IPS-18a (cell line): ENCODE data around the gene DLGAP1.

ENCODE experiments used
- H3K27ac ChIP-seq: one replicate; pipeline ENCODE4 v1.5.1; 2013; ENCODE audit warnings: low read length
- H3K27me3 ChIP-seq: one replicate; pipeline ENCODE4 v1.6.1; 2013; ENCODE audit warnings: mild to moderate bottlenecking, low read length; ENCODE audit not compliant: control insufficient read depth, insufficient read depth
- H3K36me3 ChIP-seq: one replicate; pipeline ENCODE4 v1.6.1; 2013; ENCODE audit warnings: low read depth, low read length; ENCODE audit not compliant: control insufficient read depth
- H3K4me1 ChIP-seq: one replicate; pipeline ENCODE4 v1.6.1; 2013; ENCODE audit warnings: low read depth, low read length; ENCODE audit not compliant: control insufficient read depth
- H3K4me3 ChIP-seq: one replicate; pipeline ENCODE4 v1.5.1; 2013; ENCODE audit warnings: low read length
- H3K9ac ChIP-seq: one replicate; pipeline ENCODE4 v1.6.1; 2013; ENCODE audit warnings: mild to moderate bottlenecking, low read length, moderate library complexity
- H3K9me3 ChIP-seq: one replicate; pipeline ENCODE4 v1.6.1; 2013; ENCODE audit warnings: low read depth, low read length; ENCODE audit not compliant: control insufficient read depth

DLGAP1 gene

DNA sequence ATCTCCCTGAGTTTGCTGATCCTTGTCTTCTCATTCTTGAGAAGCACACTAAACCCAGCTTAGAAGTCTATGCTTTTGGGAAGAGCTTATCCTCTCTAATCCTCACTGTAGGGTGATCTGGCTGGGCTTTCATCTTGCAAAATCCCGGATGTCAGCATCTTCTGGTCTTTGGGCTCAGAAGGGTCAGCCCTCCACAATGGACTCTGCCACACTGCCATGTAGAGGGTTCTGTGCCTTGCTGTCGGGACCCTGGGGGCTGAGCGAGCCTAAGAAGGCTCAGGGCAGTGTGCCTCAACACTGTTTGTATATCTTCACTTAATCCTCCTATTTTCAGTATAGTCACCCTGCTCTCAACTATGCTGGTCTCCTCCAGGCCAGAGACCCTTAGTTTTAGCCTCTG, 902.8 kb downstream of the DLGAP1 start:
- Histone ChIP-seq H3K27me3 (no peaks in the 10 kb centered on the region), H3K4me3 (no peak overlapping the region), H3K4me1 (peaks cover 42% of the 10 kb centered on the region), H3K9ac (no peak overlapping the region), H3K27ac (no peak overlapping the region), H3K9me3 (no peaks in the 10 kb centered on the region), H3K36me3 (no peaks in the 10 kb centered on the region)

DNA sequence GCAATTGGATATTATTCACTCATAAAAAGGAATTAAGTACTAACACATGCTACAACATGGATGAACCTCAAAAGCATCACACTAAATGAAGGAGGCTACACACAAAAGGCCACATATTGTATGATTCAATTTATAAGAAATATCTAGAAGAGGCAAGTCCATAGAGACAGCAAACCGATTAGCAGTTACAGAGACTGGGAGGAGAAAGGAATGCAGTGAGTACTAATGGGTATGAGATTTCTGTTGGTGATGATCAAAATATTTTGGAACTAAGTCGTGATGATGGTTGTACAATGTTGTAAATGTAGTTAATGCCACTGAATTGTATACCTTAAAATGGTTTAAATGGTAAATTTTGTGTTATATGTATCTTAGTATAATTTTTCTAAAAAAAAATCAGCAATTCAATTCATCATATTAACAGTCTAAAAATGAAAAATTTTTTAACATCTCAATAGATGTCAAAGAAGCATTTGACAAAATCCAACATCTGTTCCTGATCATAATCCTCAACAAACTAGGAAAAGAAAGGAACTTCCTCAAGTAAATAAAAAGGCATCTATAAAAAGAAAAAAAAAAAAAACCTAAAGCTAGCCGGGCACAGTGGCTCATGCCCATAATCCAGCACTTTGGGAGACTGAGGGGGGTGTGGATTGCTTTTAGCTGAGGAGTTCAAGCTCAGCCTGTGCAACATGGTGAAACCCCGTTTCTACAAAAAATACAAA, 907.1 kb downstream of the DLGAP1 start:
- Histone ChIP-seq H3K27me3 (no peaks in the 10 kb centered on the region), H3K36me3 (no peaks in the 10 kb centered on the region), H3K4me1 (peaks cover 10% of the 10 kb centered on the region), H3K4me3 (no peak overlapping the region), H3K9me3 (no peaks in the 10 kb centered on the region), H3K9ac (no peak overlapping the region), H3K27ac (no peak overlapping the region)

DNA sequence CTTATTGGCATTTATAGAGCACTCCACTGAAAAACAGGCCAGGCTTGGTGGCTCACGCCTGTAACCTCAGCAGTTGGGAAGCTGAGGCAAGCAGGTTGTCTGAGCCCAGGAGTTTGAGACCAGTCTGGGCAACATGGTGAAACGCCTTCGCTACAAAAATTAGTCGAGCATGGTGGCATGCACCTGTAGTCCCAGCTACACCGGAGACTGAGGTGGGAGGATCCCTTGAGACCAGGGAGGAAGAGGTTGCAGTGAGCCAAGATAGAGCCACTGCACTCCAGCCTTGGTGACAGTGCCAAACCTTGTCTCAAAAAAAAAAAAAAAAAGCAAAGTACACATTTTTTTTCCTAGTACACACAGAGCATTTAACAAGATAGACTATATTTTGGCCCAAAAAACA, 909.0 kb downstream of the DLGAP1 start:
- Histone ChIP-seq H3K9ac (no peak overlapping the region), H3K4me3 (no peak overlapping the region), H3K36me3 (no peaks in the 10 kb centered on the region), H3K27me3 (no peaks in the 10 kb centered on the region), H3K27ac (no peak overlapping the region), H3K4me1 (no peaks in the 10 kb centered on the region), H3K9me3 (no peaks in the 10 kb centered on the region)

DNA sequence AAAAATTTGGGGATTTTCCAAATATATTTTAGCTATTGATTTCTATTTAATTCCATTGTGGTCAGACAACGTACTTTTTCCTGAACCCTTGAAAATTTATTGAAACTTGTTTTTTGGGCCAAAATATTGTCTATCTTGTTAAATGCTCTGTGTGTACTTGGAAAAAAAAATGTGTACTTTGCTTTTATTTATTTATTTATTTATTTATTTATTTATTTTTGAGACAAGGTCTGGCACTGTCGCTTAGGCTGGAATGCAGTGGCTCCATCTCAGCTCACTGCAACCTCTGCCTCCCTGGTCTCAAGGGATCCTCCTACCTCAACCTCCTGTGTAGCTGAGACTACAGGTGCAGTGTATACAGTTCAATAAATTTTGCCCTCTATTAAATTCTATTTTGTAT, 910.6 kb downstream of the DLGAP1 start:
- no peaks in the 10 kb centered on the region for H3K27me3 ChIP-seq
- no peak overlapping the region for H3K27ac ChIP-seq
- no peaks in the 10 kb centered on the region for H3K9me3 ChIP-seq
- no peak overlapping the region for H3K4me3 ChIP-seq
- peaks cover 5% of the 10 kb centered on the region for H3K4me1 ChIP-seq
- H3K9ac ChIP-seq, result no peak overlapping the region
- no peaks in the 10 kb centered on the region for H3K36me3 ChIP-seq

DNA sequence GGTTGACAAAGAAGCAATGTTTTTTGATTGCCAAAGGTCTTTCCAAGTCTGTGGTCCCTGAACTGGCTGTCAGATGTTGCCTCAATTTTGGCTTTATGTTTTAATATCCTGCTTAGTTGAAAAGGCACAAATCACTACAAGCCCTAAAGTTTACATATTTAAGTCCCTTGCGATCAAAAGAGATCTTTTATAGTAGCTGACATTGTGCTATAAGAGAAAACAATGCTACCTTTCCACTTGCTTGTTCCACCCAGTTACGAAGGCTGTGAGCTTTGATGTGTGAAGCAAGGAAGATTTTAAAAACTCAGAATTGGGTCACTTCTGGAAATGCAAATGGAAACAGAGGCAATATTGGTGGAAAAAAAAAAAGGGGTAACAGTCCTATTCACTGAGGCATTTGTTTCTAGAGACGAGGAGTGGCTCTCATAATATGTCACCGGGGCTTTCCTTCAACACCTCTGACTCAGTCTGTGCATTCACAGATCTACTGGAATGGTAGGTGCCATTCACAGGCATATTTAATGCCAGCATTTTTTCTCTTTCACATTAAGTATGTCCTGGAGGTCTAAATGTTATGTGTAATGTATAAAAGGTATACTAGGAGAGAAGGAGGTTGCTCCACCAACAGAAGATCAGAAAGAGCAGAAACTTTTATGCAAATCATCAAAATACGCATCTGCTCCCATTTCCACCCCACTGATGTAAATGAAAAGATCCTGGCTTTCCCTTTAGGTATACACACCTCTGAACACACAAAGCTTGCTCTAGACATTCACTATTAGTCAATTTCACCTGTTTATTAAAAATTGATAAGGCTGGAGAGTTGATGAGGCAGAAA, 913.3 kb downstream of the DLGAP1 start:
- Histone ChIP-seq H3K4me1 (peaks cover 5% of the 10 kb centered on the region), H3K27ac (no peak overlapping the region), H3K27me3 (no peaks in the 10 kb centered on the region), H3K9ac (no peak overlapping the region), H3K9me3 (no peaks in the 10 kb centered on the region), H3K36me3 (no peaks in the 10 kb centered on the region), H3K4me3 (no peak overlapping the region)

DNA sequence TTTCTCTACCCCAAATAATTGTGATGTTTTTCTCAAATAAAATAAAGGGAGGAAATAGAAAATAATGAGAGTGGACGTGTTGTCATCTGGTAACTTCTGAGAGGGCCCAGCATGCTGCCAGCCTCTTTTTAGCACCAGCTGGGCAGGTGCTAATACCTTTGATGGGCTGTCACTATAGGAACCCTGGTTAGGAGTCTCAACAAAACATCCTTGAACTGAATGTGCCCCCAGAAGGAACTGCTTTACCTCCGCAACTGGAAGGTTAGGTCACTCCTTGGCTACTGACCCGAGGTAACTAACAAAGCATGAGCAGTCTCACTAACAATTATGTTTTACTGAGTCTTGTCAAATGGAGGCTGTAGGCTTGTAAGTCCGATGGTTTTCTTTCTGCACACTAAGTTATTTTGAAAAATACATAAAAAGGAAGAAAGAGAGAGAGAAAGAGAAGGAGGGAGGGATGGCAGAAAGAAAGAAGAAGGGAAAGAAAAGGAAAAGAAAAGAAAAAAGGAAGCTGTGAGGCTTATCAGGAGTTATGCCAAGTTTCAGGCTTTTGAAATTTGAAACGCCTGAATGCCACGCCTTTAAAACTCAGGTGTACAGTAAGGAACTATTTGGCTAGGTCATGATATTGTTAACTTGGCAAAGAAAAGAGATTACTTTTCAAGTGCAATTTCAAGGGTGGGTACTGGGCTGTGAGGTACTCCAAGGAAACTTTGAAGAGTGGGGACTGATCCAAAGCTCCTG, 914.1 kb downstream of the DLGAP1 start:
- no peaks in the 10 kb centered on the region for H3K9me3 ChIP-seq

DNA sequence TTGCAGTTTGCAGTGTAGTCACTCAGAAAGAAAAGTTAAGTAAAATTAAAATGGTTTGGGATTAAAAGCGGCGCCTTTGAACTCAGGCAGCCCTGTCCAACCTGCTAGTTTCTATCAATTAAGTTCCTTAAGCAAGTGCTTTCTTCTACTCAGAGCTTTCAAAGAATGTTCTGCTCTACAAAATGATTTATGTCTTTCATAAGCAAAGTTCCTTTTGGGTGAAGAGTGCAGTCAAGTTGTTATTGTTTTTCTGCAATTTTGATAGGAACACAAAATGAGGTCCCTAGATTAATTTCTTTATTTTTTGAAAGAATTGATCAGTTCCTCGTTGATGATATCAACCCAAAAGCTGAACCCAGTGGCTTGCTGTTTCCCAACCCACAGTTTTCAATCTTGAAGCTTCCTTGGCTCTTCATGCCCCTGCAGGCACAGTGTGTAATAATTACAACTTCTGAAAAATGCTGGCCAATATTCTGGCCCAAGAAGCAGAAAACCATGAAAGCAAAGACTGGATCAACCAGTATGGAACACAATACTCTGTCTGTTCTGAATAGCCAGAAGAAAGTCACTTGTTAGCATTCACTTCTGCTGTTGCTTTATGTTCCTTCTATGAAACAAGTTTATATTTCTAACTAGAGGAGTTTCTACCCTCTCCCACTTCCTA, 916.0 kb downstream of the DLGAP1 start:
- Histone ChIP-seq H3K9me3 (no peaks in the 10 kb centered on the region), H3K4me1 (peaks cover 5% of the 10 kb centered on the region), H3K27ac (no peak overlapping the region)

More for the DNA sequence above, 914.1 kb downstream of the DLGAP1 start:
- Histone ChIP-seq H3K9ac (no peak overlapping the region), H3K27ac (no peak overlapping the region), H3K4me3 (no peak overlapping the region), H3K36me3 (no peaks in the 10 kb centered on the region), H3K27me3 (no peaks in the 10 kb centered on the region), H3K4me1 (peaks cover 5% of the 10 kb centered on the region)

DNA sequence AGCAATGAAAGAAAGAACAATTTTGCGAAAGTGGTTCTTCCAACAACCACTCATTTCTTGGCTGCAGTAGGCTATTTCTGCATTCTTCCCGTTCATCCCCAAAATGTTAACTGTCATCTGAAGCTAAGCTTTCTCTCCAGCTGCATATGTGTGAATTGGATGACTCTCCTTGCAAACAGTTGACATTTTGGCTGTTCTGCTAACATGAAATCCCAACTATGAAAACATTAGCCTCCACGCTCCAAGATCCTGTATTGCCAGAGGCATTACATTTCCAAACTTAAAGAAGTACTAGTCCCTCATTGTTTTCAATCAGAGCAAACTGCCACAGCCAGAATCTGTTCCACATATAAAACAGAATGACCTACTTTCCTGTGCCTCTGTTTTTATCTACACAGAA, 916.7 kb downstream of the DLGAP1 start:
- Histone ChIP-seq H3K36me3 (no peaks in the 10 kb centered on the region), H3K4me3 (no peak overlapping the region), H3K4me1 (peaks cover 5% of the 10 kb centered on the region), H3K27me3 (no peaks in the 10 kb centered on the region), H3K9ac (no peak overlapping the region), H3K9me3 (no peaks in the 10 kb centered on the region), H3K27ac (no peak overlapping the region)

More for the DNA sequence above, 916.0 kb downstream of the DLGAP1 start:
- no peaks in the 10 kb centered on the region for H3K27me3 ChIP-seq
- H3K36me3 ChIP-seq, result no peaks in the 10 kb centered on the region
- H3K4me3 ChIP-seq, result no peak overlapping the region
- no peak overlapping the region for H3K9ac ChIP-seq

DNA sequence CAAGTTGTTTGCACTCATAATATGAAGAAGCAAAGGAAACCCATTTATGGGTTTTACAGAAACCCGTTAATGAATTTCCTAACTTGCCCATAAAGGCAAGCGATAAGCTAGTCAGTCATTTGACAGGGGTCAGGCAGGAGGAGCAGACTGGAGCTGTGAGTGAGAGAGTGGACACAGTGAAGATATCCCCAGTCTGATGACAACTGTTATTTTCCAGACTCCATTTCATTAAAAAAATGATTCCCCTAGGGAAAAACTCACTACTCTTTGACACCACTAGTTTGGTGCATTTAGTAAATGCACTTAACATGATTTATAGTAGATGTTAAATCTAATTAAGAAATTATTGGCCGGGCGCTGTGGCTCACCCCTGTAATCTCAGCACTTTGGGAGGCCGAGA, 924.3 kb downstream of the DLGAP1 start:
- Histone ChIP-seq H3K27me3 (no peaks in the 10 kb centered on the region), H3K9ac (no peak overlapping the region), H3K9me3 (no peaks in the 10 kb centered on the region), H3K4me3 (no peak overlapping the region), H3K27ac (no peak overlapping the region), H3K4me1 (peaks cover 20% of the 10 kb centered on the region), H3K36me3 (no peaks in the 10 kb centered on the region)

DNA sequence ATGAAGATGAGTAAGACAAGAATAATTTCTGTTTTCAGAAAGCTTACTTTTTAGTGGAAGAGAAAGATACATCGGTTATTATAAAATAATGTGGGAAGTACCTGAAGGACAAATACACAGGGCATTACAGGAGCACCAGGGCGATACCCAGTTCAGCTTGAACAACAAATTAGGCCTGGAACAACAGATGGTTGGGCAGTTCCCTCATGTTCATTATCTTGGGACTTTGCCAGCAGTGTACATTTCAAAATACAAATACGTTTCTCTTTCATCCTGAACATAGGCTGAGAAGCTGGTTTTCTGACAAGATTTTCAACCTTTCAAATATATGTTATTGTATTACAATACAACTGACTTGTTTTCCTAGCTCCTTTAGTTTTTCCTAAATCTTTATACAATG, 925.5 kb downstream of the DLGAP1 start:
- Histone ChIP-seq H3K4me3 (no peak overlapping the region), H3K36me3 (no peaks in the 10 kb centered on the region), H3K27me3 (no peaks in the 10 kb centered on the region)

DNA sequence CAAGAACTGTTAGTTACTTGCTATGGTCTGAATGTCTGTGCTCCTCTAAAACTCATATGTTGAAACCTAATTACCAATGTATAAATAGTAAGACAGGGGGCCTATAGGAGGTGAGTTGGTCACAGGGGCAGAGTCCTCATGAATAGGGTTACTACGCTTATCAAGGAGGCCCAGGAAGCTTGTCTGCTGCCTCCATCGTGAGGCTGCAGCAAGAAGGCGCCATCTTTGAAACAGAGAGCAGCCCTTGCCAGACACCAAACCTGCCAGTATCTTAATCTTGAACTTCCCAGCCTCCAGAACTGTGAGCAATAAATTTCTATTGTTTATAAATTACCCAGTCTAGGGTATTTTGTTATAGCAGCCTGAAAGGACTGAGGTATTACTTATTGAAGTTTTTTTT, 926.0 kb downstream of the DLGAP1 start:
- H3K36me3 ChIP-seq, result no peaks in the 10 kb centered on the region
- no peaks in the 10 kb centered on the region for H3K9me3 ChIP-seq
- H3K4me1 ChIP-seq, result peaks cover 23% of the 10 kb centered on the region
- no peak overlapping the region for H3K4me3 ChIP-seq
- H3K9ac ChIP-seq, result no peak overlapping the region
- H3K27me3 ChIP-seq, result no peaks in the 10 kb centered on the region
- no peak overlapping the region for H3K27ac ChIP-seq

More for the DNA sequence above, 925.5 kb downstream of the DLGAP1 start:
- no peak overlapping the region for H3K9ac ChIP-seq
- no peaks in the 10 kb centered on the region for H3K9me3 ChIP-seq
- peaks cover 23% of the 10 kb centered on the region for H3K4me1 ChIP-seq
- H3K27ac ChIP-seq, result no peak overlapping the region
